CD4-positive, alpha-beta T cell (primary cell): ENCODE measurements around the gene TUBB4B. TPM values are rescaled to one million over a fixed set of nuclear protein-coding genes. Genes with fewer than 3 reads are reported as not detected.

Source experiments
- ATAC-seq: fragments of 200-7000 bp; cut with Tn5 transposase; one replicate; pipeline ENCODE4 v1.10.0; 2022; ENCODE audit warnings: mild to moderate bottlenecking; ENCODE audit not compliant: poor library complexity
- CTCF ChIA-PET: fragments of 350-600 bp; sonication (Branson Sonifier 250); formaldehyde crosslinking; loops from one replicate; lab custom pipeline; 2021; ENCODE audit warnings: antibody characterized with exemption, inconsistent platforms; lab: Charles Lee
- POLR2A ChIA-PET: fragments of 350-600 bp; sonication (Branson Sonifier 250); formaldehyde crosslinking; loops from one replicate; lab custom pipeline; 2021; ENCODE audit warnings: antibody characterized with exemption, inconsistent platforms; lab: Charles Lee
- DNase-seq, 14 experiments: peaks; one replicate each; pipeline ENCODE4 v3.0.0-alpha.2; 2013 to 2020; ENCODE audit warnings: mixed read lengths in 2 of 14
- H3K27ac ChIP-seq, 2 donors: one replicate each; pipeline versions ENCODE4 v1.5.1 to v1.7.0; 2013; ENCODE audit warnings: low read length in 2 of 2, low read depth in 1 of 2, mild to moderate bottlenecking in 1 of 2
- H3K27me3 ChIP-seq, 2 experiments: 1 replicate in 1 of 2; 2 replicates in 1 of 2; pipeline versions ENCODE4 v1.6.1 to v1.7.0; 2013; ENCODE audit warnings: low read length in 2 of 2, control low read depth in 1 of 2, mild to moderate bottlenecking in 1 of 2, moderate library complexity in 1 of 2; ENCODE audit not compliant: insufficient read depth in 2 of 2, control insufficient read depth in 1 of 2
- H3K36me3 ChIP-seq: one replicate; pipeline ENCODE4 v1.6.1; 2013; ENCODE audit warnings: low read length, control low read depth; ENCODE audit not compliant: insufficient read depth
- H3K4me1 ChIP-seq: one replicate; pipeline ENCODE4 v1.6.1; 2013; ENCODE audit warnings: low read length, control low read depth; ENCODE audit not compliant: insufficient read depth
- H3K4me3 ChIP-seq: one replicate; pipeline ENCODE4 v1.5.1; 2013; ENCODE audit warnings: mild to moderate bottlenecking, low read length, moderate library complexity
- H3K9me3 ChIP-seq, 2 experiments: 1 replicate in 1 of 2; 2 replicates in 1 of 2; pipeline versions ENCODE4 v1.6.1 to v1.7.0; 2013; ENCODE audit warnings: low read length in 2 of 2, mild to moderate bottlenecking in 2 of 2, control low read depth in 1 of 2, moderate library complexity in 1 of 2; ENCODE audit not compliant: control insufficient read depth in 1 of 2, insufficient read depth in 1 of 2
- H3K27ac Mint-ChIP-seq: one replicate; pipeline ENCODE4 v1.8.0; 2020; ENCODE audit warnings: mixed read lengths
- H3K27me3 Mint-ChIP-seq: one replicate; pipeline ENCODE4 v1.8.0; 2021; ENCODE audit warnings: mixed read lengths
- H3K36me3 Mint-ChIP-seq: one replicate; pipeline ENCODE4 v1.8.0; 2021; ENCODE audit warnings: low read depth, mixed read lengths
- H3K4me1 Mint-ChIP-seq: one replicate; pipeline ENCODE4 v1.8.0; 2021; ENCODE audit warnings: low read depth, mixed read lengths
- H3K4me3 Mint-ChIP-seq: one replicate; pipeline ENCODE4 v1.8.0; 2020; ENCODE audit warnings: mild to moderate bottlenecking, mixed read lengths
- H3K9me3 Mint-ChIP-seq: one replicate; pipeline ENCODE4 v1.8.0; 2020; ENCODE audit warnings: mixed read lengths
- CTCF ChIP-seq: fragments of 200-600 bp; IDR thresholded peaks from one replicate; pipeline ENCODE4 v1.8.0; 2022; ENCODE audit warnings: antibody characterized with exemption, mild to moderate bottlenecking
- intact Hi-C, 2 experiments: fragments of 100-400 bp; cut with DNase I in 1 of 2; cut with micrococcal nuclease in 1 of 2; formaldehyde crosslinking; loops; one replicate each; pipeline versions ENCODE4 v1.15.1 to v1.9.0; 2023 to 2025; cut with DNase I, micrococcal nuclease
- total RNA-seq, 174 experiments: library from RNA in 2 of 174; stranded (reverse) in 2 of 174; gene quantifications; one replicate each; pipeline ENCODE4 v1.2.3 and lab custom pipeline; 2021 to 2026

TUBB4B gene
- total RNA-seq, 2 experiments from 2014 or later = 93.8 to 98.2 TPM

- H3K36me3 ChIP-seq = peaks cover 20% of the 10 kb centered on the region
- ATAC-seq = peak; percentile 26
- Mint-ChIP-seq H3K9me3 (no peaks in the 10 kb centered on the region), H3K27me3 (no peaks in the 10 kb centered on the region), H3K27ac (peak overlapping the region; percentile 49), H3K4me1 (peaks cover 16% of the 10 kb centered on the region), H3K36me3 (peaks cover 12% of the 10 kb centered on the region), H3K4me3 (peak overlapping the region; percentile 94)
- POLR2A ChIA-PET = interaction anchor here (0.6 to 4.7 kb wide), 15 partner anchors 11 to 349 kb away, joined by 3 to 63 read pairs (median 5); partner anchors contain the start of genes ANAPC2, EXD3, MAN1B1 and NOXA1
- H3K4me3 ChIP-seq = peak overlapping the region; percentile 90
- H3K27me3 ChIP-seq = no peaks in the 10 kb centered on the region
- peaks cover 25% of the 10 kb centered on the region for H3K4me1 ChIP-seq
- H3K9me3 ChIP-seq = no peaks in the 10 kb centered on the region
- CTCF ChIA-PET = interaction anchor here (1.0 to 2.9 kb wide), 4 partner anchors 13 to 220 kb away, joined by 3 to 18 read pairs (median 6); no protein-coding TSS in a partner anchor
- no peak overlapping the region for H3K27ac ChIP-seq
- intact Hi-C loops = loop anchor here in 1 of 2 experiments (1.0 to 5.0 kb wide), 3 partner anchors 14 to 1288 kb away; partner anchors contain the start of genes EXD3, NOXA1 and TUBB4B
- TF ChIP-seq CTCF = no peak
- DNase-seq = peak in 3 of 14 experiments; percentile 32 to 46 (median 39)
These were observed 14.5 kb downstream of the TUBB4B start for GRCh38 chr9:137255448-137256114.

GRCh38 chr9:137256362-137256761 lies 15.3 kb downstream of the TUBB4B start:
- Histone ChIP-seq H3K4me3 (peak overlapping the region; percentile 90), H3K36me3 (peaks cover 20% of the 10 kb centered on the region), H3K27ac (no peak overlapping the region), H3K4me1 (peaks cover 25% of the 10 kb centered on the region), H3K27me3 (no peaks in the 10 kb centered on the region), H3K9me3 (no peaks in the 10 kb centered on the region)
- peak overlapping the region; percentile 94 for H3K4me3 Mint-ChIP-seq
- intact Hi-C loops = loop anchor here in 1 of 2 experiments (5.0 kb wide), 1 partner anchor 1289 kb away; no protein-coding TSS in a partner anchor
- H3K9me3 Mint-ChIP-seq = no peaks in the 10 kb centered on the region
- ChIA-PET POLR2A (interaction anchor here (0.6 to 4.7 kb wide), 8 partner anchors 11 to 170 kb away, joined by 3 to 63 read pairs (median 6); partner anchors contain the start of genes MAN1B1, RNF208, TPRN and TUBB4B), CTCF (interaction anchor here (0.9 to 2.1 kb wide), 3 partner anchors 20 to 221 kb away, joined by 3 to 7 read pairs (median 3); partner anchors contain the start of gene NRARP)
- ATAC-seq = no peak
- peaks cover 13% of the 10 kb centered on the region for H3K36me3 Mint-ChIP-seq
- no peaks in the 10 kb centered on the region for H3K27me3 Mint-ChIP-seq
- peaks cover 16% of the 10 kb centered on the region for H3K4me1 Mint-ChIP-seq
- DNase-seq = peak in 1 of 14 experiments; percentile 2
- H3K27ac Mint-ChIP-seq = no peak overlapping the region
- TF ChIP-seq CTCF = no peak

GRCh38 chr9:137256856-137257255 lies 15.8 kb downstream of the TUBB4B start:
- POLR2A ChIA-PET = interaction anchor here (0.6 to 4.7 kb wide), 3 partner anchors 17 to 171 kb away, joined by 3 to 63 read pairs (median 11); partner anchors contain the start of genes MAN1B1 and TUBB4B
- no peaks in the 10 kb centered on the region for H3K9me3 Mint-ChIP-seq
- DNase-seq = peak in 1 of 14 experiments; percentile 1
- no peaks in the 10 kb centered on the region for H3K27me3 Mint-ChIP-seq
- H3K4me3 Mint-ChIP-seq = peak overlapping the region; percentile 94
- H3K4me1 Mint-ChIP-seq = peaks cover 16% of the 10 kb centered on the region
- intact Hi-C loops = loop anchor here in 1 of 2 experiments (5.0 kb wide), 1 partner anchor 1290 kb away; no protein-coding TSS in a partner anchor
- no peaks in the 10 kb centered on the region for H3K27me3 ChIP-seq
- TF ChIP-seq CTCF = no peak
- peaks cover 20% of the 10 kb centered on the region for H3K36me3 ChIP-seq
- H3K4me1 ChIP-seq = peaks cover 25% of the 10 kb centered on the region
- CTCF ChIA-PET = interaction anchor here (0.9 to 2.1 kb wide), 2 partner anchors 20 to 45 kb away, joined by 3 to 7 read pairs; partner anchors contain the start of gene NRARP
- H3K9me3 ChIP-seq = no peaks in the 10 kb centered on the region
- no peak for ATAC-seq
- H3K36me3 Mint-ChIP-seq = peaks cover 18% of the 10 kb centered on the region
- no peak overlapping the region for H3K27ac Mint-ChIP-seq
- no peak overlapping the region for H3K4me3 ChIP-seq
- H3K27ac ChIP-seq = no peak overlapping the region
